Sigmoid colon (tissue), 7 donors: ENCODE data around the gene TMEM9. TPM values are rescaled to one million over a fixed set of nuclear protein-coding genes. Genes with fewer than 3 reads are reported as not detected.
A peak's percentile ranks its signal among the peaks of the same experiment; 100 is the strongest.

Experiments used
- DNase-seq: peaks from one replicate; pipeline ENCODE4 v3.0.0-alpha.2; 2019
- H3K27ac ChIP-seq, 4 donors: fragments of 200-600 bp; sonication (generic); one replicate each; pipeline ENCODE4 v1.5.1; 2016 to 2019; ENCODE audit warnings: mild to moderate bottlenecking in 1 of 4
- H3K27me3 ChIP-seq, 3 donors: fragments of 200-600 bp; sonication (generic); one replicate each; pipeline ENCODE4 v1.5.1; 2019; ENCODE audit warnings: mild to moderate bottlenecking in 1 of 3
- H3K36me3 ChIP-seq, 4 donors: fragments of 200-600 bp; sonication (generic); one replicate each; pipeline ENCODE4 v1.5.1; 2016 to 2019
- H3K4me1 ChIP-seq, 4 donors: fragments of 200-600 bp; sonication (generic); one replicate each; pipeline ENCODE4 v1.5.1; 2017 to 2019
- H3K4me3 ChIP-seq, 4 donors: fragments of 200-600 bp; sonication (generic); one replicate each; pipeline ENCODE4 v1.5.1; 2017 to 2019; ENCODE audit warnings: mild to moderate bottlenecking in 2 of 4, moderate library complexity in 1 of 4
- H3K9me3 ChIP-seq, 4 donors: fragments of 200-600 bp in 3 of 4; sonication (generic) in 3 of 4; one replicate each; pipeline versions ENCODE4 v1.5.1 to v1.6.1; 2013 to 2019
- CTCF ChIP-seq, 4 experiments: fragments of 450-650 bp in 3 of 4; fragments of 200-600 bp in 1 of 4; IDR thresholded peaks; one replicate each; pipeline ENCODE4 v1.5.1; 2016 to 2019; ENCODE audit warnings: antibody characterized with exemption in 4 of 4, mild to moderate bottlenecking in 3 of 4, moderate library complexity in 2 of 4
- EP300 ChIP-seq, 4 donors: sonication (generic); formaldehyde crosslinking; IDR thresholded peaks; one replicate each; pipeline ENCODE4 v1.6.1; 2017; ENCODE audit warnings: antibody characterized with exemption in 4 of 4
- POLR2A ChIP-seq, 2 donors: fragments of 450-650 bp; IDR thresholded peaks; one replicate each; pipeline ENCODE4 v1.6.1; 2016; ENCODE audit warnings: antibody characterized with exemption in 2 of 2, mild to moderate bottlenecking in 2 of 2, moderate library complexity in 2 of 2
- POLR2AphosphoS5 ChIP-seq, 4 donors: sonication (generic); formaldehyde crosslinking; IDR thresholded peaks; one replicate each; pipeline ENCODE4 v1.6.1; 2017; ENCODE audit warnings: antibody characterized with exemption in 4 of 4
- WGBS, 2 donors: extraction: QIAGEN DNeasy Blood & Tissue Kit; methylation state at CpG; one replicate each; pipeline ENCODE4 v1.1.7; 2013; 5-methylcytosine and 5-hydroxymethylcytosine counted together
- intact Hi-C: fragments of 100-400 bp; cut with DNase I; formaldehyde crosslinking; loops from one replicate; pipeline ENCODE4 v1.15.1; 2023
- polyA plus RNA-seq, 3 donors: library from polyadenylated mRNA; stranded (reverse); fragments of 200-250 nt; gene quantifications; one replicate each; pipeline ENCODE4 v1.2.3, GENCODE V29; 2013
- total RNA-seq, 4 donors: library from RNA; depleted of rRNA; stranded (reverse); fragments of >200 nt; gene quantifications; one replicate each; pipeline ENCODE4 v1.1.0, GENCODE V29; 2016
- donor health status: healthy with polysubstance abuse.
- donor health status: Bipolar disorder and iron deficiency.
- donor health status: healthy.

Gene TMEM9
- total RNA-seq (10 to 100 TPM; 56.2 to 78.3 (median 65.5) TPM), polyA plus RNA-seq (10 to 100 TPM; 12.9 to 47.8 (median 14.4) TPM)

GRCh38 chr1:201154389-201155165 is at the start of gene TMEM9:
TSS of gene TMEM9 (minus strand) at chr1:201154474. CDS start at chr1:201153923, 551 bp downstream.
- Histone ChIP-seq H3K36me3 (peaks cover 0 to 23% (median 5%) of the 10 kb centered on the region in 4 donors), H3K27me3 (no peaks in the 10 kb centered on the region), H3K9me3 (no peaks in the 10 kb centered on the region), H3K4me3 (peak within 1 kb of the TSS; percentile 65 to 91 (median 90)), H3K27ac (peak within 1 kb of the TSS; percentile 78 to 86 (median 80)), H3K4me1 (peaks cover 0 to 20% (median 13%) of the 10 kb centered on the region in 4 donors)
- intact Hi-C loops, result loop anchor here (1.0 kb wide), 1 partner anchor 16 kb away; no protein-coding TSS in a partner anchor
- TF ChIP-seq POLR2AphosphoS5 (IDR thresholded peaks at IDR 0.05) (peak in 3 of 4 donors; percentile 43 to 69 (median 63)), CTCF (IDR thresholded peaks at IDR 0.05) (no peak)
- peak; percentile 99 for DNase-seq
- 8 to 12% methylated on average over 31 of the region's 31 CpGs for WGBS, 2 donors

- Histone ChIP-seq H3K27ac (no peak overlapping the region), H3K36me3 (no peaks in the 10 kb centered on the region), H3K4me3 (no peak overlapping the region), H3K9me3 (no peaks in the 10 kb centered on the region), H3K4me1 (no peaks in the 10 kb centered on the region), H3K27me3 (no peaks in the 10 kb centered on the region)
- WGBS, 2 donors, result 86 to 93% methylated on average over 3 of the region's 3 CpGs
- no peak for DNase-seq
- TF ChIP-seq POLR2AphosphoS5 (IDR thresholded peaks at IDR 0.05) (no peak), CTCF (IDR thresholded peaks at IDR 0.05) (no peak), POLR2A (IDR thresholded peaks at IDR 0.05) (no peak)
- intact Hi-C loops, result no loop called here
These were observed 44.3 kb upstream of the TMEM9 start for GRCh38 chr1:201198598-201198997.

- Histone ChIP-seq H3K27ac (no peak overlapping the region), H3K4me1 (no peaks in the 10 kb centered on the region), H3K9me3 (no peaks in the 10 kb centered on the region), H3K27me3 (peaks cover 0 to 4% (median 0%) of the 10 kb centered on the region in 3 donors), H3K36me3 (no peaks in the 10 kb centered on the region), H3K4me3 (no peak overlapping the region)
- intact Hi-C loops, result no loop called here
- no peak for TF ChIP-seq POLR2AphosphoS5 (IDR thresholded peaks at IDR 0.05)
- TF ChIP-seq POLR2A (IDR thresholded peaks at IDR 0.05), result no peak
- no peak for TF ChIP-seq CTCF (IDR thresholded peaks at IDR 0.05)
- TF ChIP-seq EP300 (IDR thresholded peaks at IDR 0.05), result no peak
- 83 to 90% methylated on average over 6 of the region's 6 CpGs for WGBS, 2 donors
- DNase-seq, result no peak
These were observed 39.8 kb upstream of the TMEM9 start for GRCh38 chr1:201194046-201194445.

GRCh38 chr1:201192261-201192788 is 38.1 kb upstream of the TMEM9 start:
- 83% methylated on average over 3 of the region's 3 CpGs for WGBS, 2 donors
- TF ChIP-seq POLR2AphosphoS5 (IDR thresholded peaks at IDR 0.05) (no peak), POLR2A (IDR thresholded peaks at IDR 0.05) (no peak), EP300 (IDR thresholded peaks at IDR 0.05) (no peak), CTCF (IDR thresholded peaks at IDR 0.05) (no peak)
- Histone ChIP-seq H3K4me1 (no peaks in the 10 kb centered on the region), H3K27ac (no peak overlapping the region), H3K9me3 (no peaks in the 10 kb centered on the region), H3K27me3 (peaks cover 0 to 4% (median 0%) of the 10 kb centered on the region in 3 donors), H3K36me3 (no peaks in the 10 kb centered on the region), H3K4me3 (no peak overlapping the region)
- intact Hi-C loops, result no loop called here
- no peak for DNase-seq
